Measurements from ENCODE around the gene SMAD9.

- no peak for TF ChIP-seq POLR2A (IDR thresholded peaks at IDR 0.05)
- TF ChIP-seq, protein P1, sequence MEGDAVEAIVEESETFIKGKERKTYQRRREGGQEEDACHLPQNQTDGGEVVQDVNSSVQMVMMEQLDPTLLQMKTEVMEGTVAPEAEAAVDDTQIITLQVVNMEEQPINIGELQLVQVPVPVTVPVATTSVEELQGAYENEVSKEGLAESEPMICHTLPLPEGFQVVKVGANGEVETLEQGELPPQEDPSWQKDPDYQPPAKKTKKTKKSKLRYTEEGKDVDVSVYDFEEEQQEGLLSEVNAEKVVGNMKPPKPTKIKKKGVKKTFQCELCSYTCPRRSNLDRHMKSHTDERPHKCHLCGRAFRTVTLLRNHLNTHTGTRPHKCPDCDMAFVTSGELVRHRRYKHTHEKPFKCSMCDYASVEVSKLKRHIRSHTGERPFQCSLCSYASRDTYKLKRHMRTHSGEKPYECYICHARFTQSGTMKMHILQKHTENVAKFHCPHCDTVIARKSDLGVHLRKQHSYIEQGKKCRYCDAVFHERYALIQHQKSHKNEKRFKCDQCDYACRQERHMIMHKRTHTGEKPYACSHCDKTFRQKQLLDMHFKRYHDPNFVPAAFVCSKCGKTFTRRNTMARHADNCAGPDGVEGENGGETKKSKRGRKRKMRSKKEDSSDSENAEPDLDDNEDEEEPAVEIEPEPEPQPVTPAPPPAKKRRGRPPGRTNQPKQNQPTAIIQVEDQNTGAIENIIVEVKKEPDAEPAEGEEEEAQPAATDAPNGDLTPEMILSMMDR (IDR thresholded peaks at IDR 0.05): no peak
Measured at GRCh38 chr13:36801035-36801434, 119.0 kb downstream of the SMAD9 start.

Measured in right lobe of liver (tissue), 4 donors.